GM12892 (cell line): ENCODE measurements around the gene SHROOM3.

ENCODE experiments used
- POLR2A ChIP-seq: IDR thresholded peaks from 2 replicates; pipeline ENCODE4 v1.6.1; 2011; ENCODE audit warnings: low read depth, low read length, control low read depth
- POLR2AphosphoS5 ChIP-seq: IDR thresholded peaks from 2 replicates; pipeline ENCODE4 v1.6.1; 2011; ENCODE audit warnings: low read depth, low read length, control low read depth
- TAF1 ChIP-seq: IDR thresholded peaks from 2 replicates; pipeline ENCODE4 v1.6.1; 2011; ENCODE audit warnings: low read depth, mild to moderate bottlenecking, control low read depth, low read length, borderline replicate concordance

GRCh38 chr4:76548704-76549103 is 113.7 kb downstream of the SHROOM3 start:
- TF ChIP-seq POLR2A (no peak), POLR2AphosphoS5 (no peak), TAF1 (no peak)
